HT-29 (cell line): ENCODE measurements around the gene NFU1. TPM values are rescaled to one million over a fixed set of nuclear protein-coding genes. Genes with fewer than 3 reads are reported as not detected.

ENCODE experiments used
- DNase-seq: peaks from one replicate; pipeline ENCODE4 v3.0.0-alpha.2; 2015; ENCODE audit warnings: low spot score
- total RNA-seq: library from RNA; depleted of rRNA; stranded (reverse); fragments of >200 nt; shearing (Covaris generic); gene quantifications from 2 replicates; pipeline ENCODE4 v1.2.3, GENCODE V29; 2014; rRNA removed

NFU1 gene
- total RNA-seq: 13.1 and 16.6 TPM in 2 replicates

- peak; percentile 92 for DNase-seq
Observed at GRCh38 chr2:69436938-69437750, at the start of gene NFU1. Gene NFU1 (minus strand): TSS chr2:69437435. CDS start chr2:69437422, 13 bp downstream.

- DNase-seq: peak; percentile 97
Observed at GRCh38 chr2:69483696-69484095, 46.5 kb upstream of the NFU1 start.

- peak; percentile 73 for DNase-seq
Observed at GRCh38 chr2:69483024-69483423, 45.8 kb upstream of the NFU1 start.

- peak; percentile 26 for DNase-seq
Observed at GRCh38 chr2:69482471-69482870, 45.2 kb upstream of the NFU1 start.

GRCh38 chr2:69481421-69481820 is 44.2 kb upstream of the NFU1 start:
- no peak for DNase-seq

GRCh38 chr2:69477627-69478026 is 40.4 kb upstream of the NFU1 start:
- no peak for DNase-seq

GRCh38 chr2:69474688-69475087 is 37.5 kb upstream of the NFU1 start:
- DNase-seq: no peak

GRCh38 chr2:69471793-69472192 is 34.6 kb upstream of the NFU1 start:
- DNase-seq: no peak

- DNase-seq: no peak
Observed at GRCh38 chr2:69470911-69471310, 33.7 kb upstream of the NFU1 start.

- no peak for DNase-seq
Observed at GRCh38 chr2:69469784-69470183, 32.5 kb upstream of the NFU1 start.

GRCh38 chr2:69469375-69469774 is 32.1 kb upstream of the NFU1 start:
- no peak for DNase-seq

GRCh38 chr2:69466728-69467127 is 29.5 kb upstream of the NFU1 start:
- DNase-seq: no peak

- DNase-seq: no peak
Observed at GRCh38 chr2:69465513-69466456, 28.6 kb upstream of the NFU1 start.

- no peak for DNase-seq
Observed at GRCh38 chr2:69464575-69464974, 27.3 kb upstream of the NFU1 start.

- DNase-seq: no peak
Observed at GRCh38 chr2:69462780-69463179, 25.5 kb upstream of the NFU1 start.

GRCh38 chr2:69461404-69461803 is 24.2 kb upstream of the NFU1 start:
- no peak for DNase-seq

- DNase-seq: no peak
Observed at GRCh38 chr2:69459936-69460335, 22.7 kb upstream of the NFU1 start.

GRCh38 chr2:69456950-69457445 is 19.8 kb upstream of the NFU1 start:
- DNase-seq: no peak

- no peak for DNase-seq
Observed at GRCh38 chr2:69456154-69456553, 18.9 kb upstream of the NFU1 start.

GRCh38 chr2:69454976-69455375 is 17.7 kb upstream of the NFU1 start:
- DNase-seq: no peak

GRCh38 chr2:69453475-69454129 is 16.4 kb upstream of the NFU1 start:
- no peak for DNase-seq

GRCh38 chr2:69452687-69453086 is 15.5 kb upstream of the NFU1 start:
- no peak for DNase-seq
